GM18907 (cell line): ENCODE results near the gene ARHGAP15.

Source experiments
- ATAC-seq: cut with Tn5 transposase; IDR thresholded peaks from one replicate; pipeline ENCODE4 v1.9.1; 2021; ENCODE audit warnings: mild to moderate bottlenecking, moderate library complexity; ENCODE audit not compliant: unreplicated experiment

Gene ARHGAP15

GRCh38 chr2:143384111-143384510 lies 254.9 kb downstream of the ARHGAP15 start:
- ATAC-seq, result no peak

- ATAC-seq, result no peak
Measured at GRCh38 chr2:143390171-143390570, 261.0 kb downstream of the ARHGAP15 start.

GRCh38 chr2:143392358-143392757 lies 263.1 kb downstream of the ARHGAP15 start:
- ATAC-seq, result no peak

- ATAC-seq, result no peak
Measured at GRCh38 chr2:143394062-143394461, 264.8 kb downstream of the ARHGAP15 start.

GRCh38 chr2:143397884-143398614 lies 268.8 kb downstream of the ARHGAP15 start:
- ATAC-seq, result peak; percentile 72

GRCh38 chr2:143398781-143399180 lies 269.6 kb downstream of the ARHGAP15 start:
- ATAC-seq, result no peak

GRCh38 chr2:143399631-143400069 lies 270.4 kb downstream of the ARHGAP15 start:
- ATAC-seq, result no peak

GRCh38 chr2:143401861-143402260 lies 272.6 kb downstream of the ARHGAP15 start:
- no peak for ATAC-seq

- ATAC-seq, result no peak
Measured at GRCh38 chr2:143402451-143402850, 273.2 kb downstream of the ARHGAP15 start.

GRCh38 chr2:143410082-143410897 lies 281.1 kb downstream of the ARHGAP15 start:
- no peak for ATAC-seq

- no peak for ATAC-seq
Measured at GRCh38 chr2:143415571-143415970, 286.4 kb downstream of the ARHGAP15 start.

GRCh38 chr2:143417428-143417827 lies 288.2 kb downstream of the ARHGAP15 start:
- no peak for ATAC-seq

- ATAC-seq, result no peak
Measured at GRCh38 chr2:143420313-143420712, 291.1 kb downstream of the ARHGAP15 start.

- ATAC-seq, result peak; percentile 98
Measured at GRCh38 chr2:143422681-143423080, 293.5 kb downstream of the ARHGAP15 start.

- no peak for ATAC-seq
Measured at GRCh38 chr2:143425896-143426295, 296.7 kb downstream of the ARHGAP15 start.

GRCh38 chr2:143426296-143426695 lies 297.1 kb downstream of the ARHGAP15 start:
- no peak for ATAC-seq

GRCh38 chr2:143428700-143429099 lies 299.5 kb downstream of the ARHGAP15 start:
- no peak for ATAC-seq

GRCh38 chr2:143429932-143430679 lies 300.9 kb downstream of the ARHGAP15 start:
- ATAC-seq, result no peak

GRCh38 chr2:143431316-143431715 lies 302.1 kb downstream of the ARHGAP15 start:
- ATAC-seq, result no peak

GRCh38 chr2:143433251-143433650 lies 304.0 kb downstream of the ARHGAP15 start:
- ATAC-seq, result no peak

- ATAC-seq, result no peak
Measured at GRCh38 chr2:143433840-143434239, 304.6 kb downstream of the ARHGAP15 start.
